Embryonic facial prominence (tissue), 1 donor: ENCODE measurements around the gene HEPHL1.

Experiments used
- DNase-seq: peaks from one replicate; pipeline ENCODE4 v3.0.0-alpha.2; 2016; ENCODE audit errors: extremely low spot score

The HEPHL1 gene

GRCh38 chr11:94129512-94130297 lies 108.6 kb downstream of the HEPHL1 start:
- no peak for DNase-seq

- DNase-seq = no peak
These were observed 109.3 kb downstream of the HEPHL1 start for GRCh38 chr11:94130298-94131046.

- DNase-seq = no peak
These were observed 110.0 kb downstream of the HEPHL1 start for GRCh38 chr11:94131047-94131717.

GRCh38 chr11:94131718-94132115 lies 110.6 kb downstream of the HEPHL1 start:
- no peak for DNase-seq

GRCh38 chr11:94132152-94132558 lies 111.0 kb downstream of the HEPHL1 start:
- no peak for DNase-seq

GRCh38 chr11:94132823-94133408 lies 111.8 kb downstream of the HEPHL1 start:
- DNase-seq = no peak

- no peak for DNase-seq
These were observed 112.6 kb downstream of the HEPHL1 start for GRCh38 chr11:94133752-94134151.

- DNase-seq = no peak
These were observed 113.7 kb downstream of the HEPHL1 start for GRCh38 chr11:94134651-94135512.

- DNase-seq = no peak
These were observed 118.3 kb downstream of the HEPHL1 start for GRCh38 chr11:94139416-94139815.

- DNase-seq = no peak
These were observed 119.1 kb downstream of the HEPHL1 start for GRCh38 chr11:94140154-94140655.

- no peak for DNase-seq
These were observed 120.6 kb downstream of the HEPHL1 start for GRCh38 chr11:94141511-94142307.

- DNase-seq = no peak
These were observed 121.4 kb downstream of the HEPHL1 start for GRCh38 chr11:94142308-94143281.

GRCh38 chr11:94144216-94144615 lies 123.1 kb downstream of the HEPHL1 start:
- DNase-seq = no peak

GRCh38 chr11:94144664-94145063 lies 123.5 kb downstream of the HEPHL1 start:
- no peak for DNase-seq

- DNase-seq = no peak
These were observed 124.3 kb downstream of the HEPHL1 start for GRCh38 chr11:94145431-94145830.

GRCh38 chr11:94145916-94146315 lies 124.8 kb downstream of the HEPHL1 start:
- no peak for DNase-seq

GRCh38 chr11:94147433-94147845 lies 126.3 kb downstream of the HEPHL1 start:
- DNase-seq = no peak

GRCh38 chr11:94148189-94148588 lies 127.0 kb downstream of the HEPHL1 start:
- no peak for DNase-seq

GRCh38 chr11:94149431-94150017 lies 128.4 kb downstream of the HEPHL1 start:
- no peak for DNase-seq
